Suprapubic skin (tissue), 4 donors: ENCODE measurements around the gene DOC2B. TPM values are rescaled to one million over a fixed set of nuclear protein-coding genes. Genes with fewer than 3 reads are reported as not detected.
"Not testable (repeated sequence)": the region's sequence is repeated elsewhere in the genome, so short reads cannot be mapped to it uniquely, and the experiment has no call there.

Experiments
- DNase-seq, 2 donors: peaks; one replicate each; pipeline ENCODE4 v3.0.0-alpha.2; 2019; ENCODE audit warnings: low spot score in 2 of 2
- H3K27ac ChIP-seq: fragments of 200-600 bp; sonication (generic); one replicate; pipeline ENCODE4 v1.5.1; 2019
- H3K27me3 ChIP-seq: fragments of 200-600 bp; sonication (generic); one replicate; pipeline ENCODE4 v1.5.1; 2019
- H3K36me3 ChIP-seq: fragments of 200-600 bp; sonication (generic); one replicate; pipeline ENCODE4 v1.5.1; 2019
- H3K4me1 ChIP-seq: fragments of 200-600 bp; sonication (generic); one replicate; pipeline ENCODE4 v1.5.1; 2019
- H3K4me3 ChIP-seq: fragments of 200-600 bp; sonication (generic); one replicate; pipeline ENCODE4 v1.5.1; 2019; ENCODE audit warnings: mild to moderate bottlenecking
- H3K9me3 ChIP-seq: fragments of 200-600 bp; sonication (generic); one replicate; pipeline ENCODE4 v1.5.1; 2019
- EP300 ChIP-seq: sonication (generic); formaldehyde crosslinking; IDR thresholded peaks from one replicate; pipeline ENCODE4 v1.6.1; 2017; ENCODE audit warnings: antibody characterized with exemption
- POLR2A ChIP-seq, 2 donors: fragments of 450-650 bp; IDR thresholded peaks; one replicate each; pipeline ENCODE4 v1.6.1; 2017; ENCODE audit warnings: antibody characterized with exemption in 2 of 2, mild to moderate bottlenecking in 2 of 2, moderate library complexity in 2 of 2
- POLR2AphosphoS5 ChIP-seq, 3 donors: sonication (generic); formaldehyde crosslinking; IDR thresholded peaks; one replicate each; pipeline ENCODE4 v1.6.1; 2017; ENCODE audit warnings: antibody characterized with exemption in 3 of 3
- WGBS: methylation state at CpG from one replicate; pipeline ENCODE4 v1.1.5; 2018; 5-methylcytosine and 5-hydroxymethylcytosine counted together
- total RNA-seq, 4 donors: library from RNA; depleted of rRNA; stranded (reverse); fragments of >200 nt; gene quantifications; one replicate each; pipeline ENCODE4 v1.1.0, GENCODE V29; 2016
- TF ChIP-seq, protein P1 (sequence below), 2 donors: fragments of 200-600 bp in 1 of 2; fragments of 450-650 bp in 1 of 2; sonication (generic) in 1 of 2; IDR thresholded peaks; one replicate each; pipeline ENCODE4 v1.5.1; 2016 to 2019; ENCODE audit warnings: antibody characterized with exemption in 2 of 2, mild to moderate bottlenecking in 1 of 2, moderate library complexity in 1 of 2

Gene DOC2B
- total RNA-seq, 4 donors from 2014 or later = 1.8 to 19.4 (median 6.1) TPM

DNA sequence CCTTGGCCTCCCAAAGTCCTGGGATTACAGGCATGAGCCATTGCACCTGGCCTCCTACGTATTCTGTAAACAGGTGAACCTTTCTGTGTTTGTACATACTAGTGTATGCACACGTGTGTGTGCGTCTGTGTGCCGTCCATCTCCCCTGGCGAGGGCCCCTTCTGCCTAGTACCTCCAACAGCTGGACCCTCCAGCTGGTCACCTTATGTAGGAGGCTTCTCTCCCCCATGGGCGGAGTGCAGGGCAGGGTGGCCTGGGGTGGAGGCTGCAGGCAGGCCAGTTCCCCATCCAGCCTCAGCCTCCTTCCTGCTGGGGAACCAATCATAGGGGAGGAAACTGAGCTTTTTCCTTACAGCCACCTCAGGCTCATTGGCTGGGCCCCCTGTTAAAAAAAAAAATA, 24.4 kb upstream of the DOC2B start:
- DNase-seq = no peak
- Histone ChIP-seq H3K9me3 (no peaks in the 10 kb centered on the region), H3K27me3 (peaks cover 3% of the 10 kb centered on the region), H3K4me1 (peaks cover 2% of the 10 kb centered on the region), H3K36me3 (no peaks in the 10 kb centered on the region), H3K27ac (no peak overlapping the region), H3K4me3 (no peak overlapping the region)
- 77% methylated on average over 6 of the region's 6 CpGs for WGBS
- TF ChIP-seq POLR2AphosphoS5 (IDR thresholded peaks at IDR 0.05) (no peak), POLR2A (IDR thresholded peaks at IDR 0.05) (no peak), EP300 (no peak)
- TF ChIP-seq, protein P1, sequence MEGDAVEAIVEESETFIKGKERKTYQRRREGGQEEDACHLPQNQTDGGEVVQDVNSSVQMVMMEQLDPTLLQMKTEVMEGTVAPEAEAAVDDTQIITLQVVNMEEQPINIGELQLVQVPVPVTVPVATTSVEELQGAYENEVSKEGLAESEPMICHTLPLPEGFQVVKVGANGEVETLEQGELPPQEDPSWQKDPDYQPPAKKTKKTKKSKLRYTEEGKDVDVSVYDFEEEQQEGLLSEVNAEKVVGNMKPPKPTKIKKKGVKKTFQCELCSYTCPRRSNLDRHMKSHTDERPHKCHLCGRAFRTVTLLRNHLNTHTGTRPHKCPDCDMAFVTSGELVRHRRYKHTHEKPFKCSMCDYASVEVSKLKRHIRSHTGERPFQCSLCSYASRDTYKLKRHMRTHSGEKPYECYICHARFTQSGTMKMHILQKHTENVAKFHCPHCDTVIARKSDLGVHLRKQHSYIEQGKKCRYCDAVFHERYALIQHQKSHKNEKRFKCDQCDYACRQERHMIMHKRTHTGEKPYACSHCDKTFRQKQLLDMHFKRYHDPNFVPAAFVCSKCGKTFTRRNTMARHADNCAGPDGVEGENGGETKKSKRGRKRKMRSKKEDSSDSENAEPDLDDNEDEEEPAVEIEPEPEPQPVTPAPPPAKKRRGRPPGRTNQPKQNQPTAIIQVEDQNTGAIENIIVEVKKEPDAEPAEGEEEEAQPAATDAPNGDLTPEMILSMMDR (IDR thresholded peaks at IDR 0.05) = no peak

DNA sequence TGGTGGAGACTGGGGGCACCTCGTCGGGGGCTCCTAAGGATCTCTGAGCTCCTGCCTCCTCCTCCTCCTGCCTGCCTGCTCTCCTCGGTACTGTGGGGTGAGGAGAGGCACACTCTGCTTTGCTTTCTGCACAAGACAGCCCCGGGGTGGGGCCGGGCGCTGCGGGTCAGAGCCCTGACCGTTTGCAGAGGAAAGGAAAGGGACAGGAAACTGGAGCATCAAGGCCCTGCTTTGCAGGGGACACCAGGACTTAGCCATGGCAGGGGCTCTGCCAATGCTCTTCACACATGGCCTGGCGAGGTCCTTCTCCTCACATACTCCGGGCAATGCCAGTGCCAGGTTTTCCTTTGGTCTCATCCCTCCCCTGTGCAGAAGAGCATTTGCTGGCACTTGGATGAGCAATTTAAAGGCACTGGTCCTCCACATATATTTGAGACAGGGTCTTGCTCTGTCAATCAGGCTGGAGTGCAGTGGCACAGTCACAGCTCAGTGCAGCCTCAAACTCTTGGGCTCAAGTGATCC, 23.8 kb upstream of the DOC2B start:
- Histone ChIP-seq H3K27me3 (peaks cover 3% of the 10 kb centered on the region), H3K4me3 (no peak overlapping the region), H3K9me3 (no peaks in the 10 kb centered on the region), H3K27ac (no peak overlapping the region), H3K36me3 (no peaks in the 10 kb centered on the region), H3K4me1 (peaks cover 2% of the 10 kb centered on the region)
- no peak for DNase-seq
- 19% methylated on average over 6 of the region's 10 CpGs for WGBS
- no peak for TF ChIP-seq POLR2AphosphoS5 (IDR thresholded peaks at IDR 0.05)
- TF ChIP-seq EP300 = no peak
- TF ChIP-seq POLR2A (IDR thresholded peaks at IDR 0.05) = no peak
- TF ChIP-seq, protein P1 (IDR thresholded peaks at IDR 0.05) = no peak

DNA sequence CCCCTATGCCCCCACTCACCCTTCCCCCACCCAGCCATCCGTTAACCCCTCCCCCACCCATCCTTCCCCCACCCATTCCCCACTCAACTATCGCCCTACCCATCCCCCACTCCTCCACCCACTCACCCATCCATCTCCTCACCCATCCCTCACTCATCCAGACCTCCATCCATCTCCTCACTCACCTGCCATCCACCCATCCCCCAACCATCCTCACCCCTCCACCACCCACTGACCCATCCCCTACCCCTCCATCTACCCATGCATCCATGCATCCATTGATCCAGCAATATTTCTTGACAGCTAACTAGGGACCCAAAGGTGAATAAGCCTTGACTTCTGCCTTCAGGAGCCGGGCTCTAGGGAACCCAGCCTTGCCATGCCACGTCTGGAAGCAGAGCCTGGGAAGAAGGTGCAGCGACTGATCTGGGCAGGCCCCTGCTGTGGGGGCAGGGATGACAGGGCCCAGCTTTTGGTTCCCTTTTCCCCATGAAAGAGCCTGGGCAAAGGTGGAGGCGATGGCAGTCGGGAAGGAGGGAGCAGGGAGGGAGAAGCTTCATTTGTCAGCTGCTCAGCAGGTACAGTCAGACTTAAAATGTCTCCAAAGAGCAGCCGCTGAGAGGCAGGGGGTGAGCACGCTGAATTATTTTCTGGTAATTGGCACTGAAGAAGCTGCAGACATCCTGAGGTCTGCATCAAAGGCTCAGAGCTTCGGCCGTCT, 23.1 kb upstream of the DOC2B start:
- TF ChIP-seq, protein P1 (IDR thresholded peaks at IDR 0.05) = no peak
- TF ChIP-seq EP300 (no peak), POLR2A (IDR thresholded peaks at IDR 0.05) (no peak), POLR2AphosphoS5 (IDR thresholded peaks at IDR 0.05) (no peak)
- H3K27me3 ChIP-seq = peaks cover 7% of the 10 kb centered on the region
- no peaks in the 10 kb centered on the region for H3K36me3 ChIP-seq
- no peak overlapping the region for H3K27ac ChIP-seq
- no peak overlapping the region for H3K4me3 ChIP-seq
- peaks cover 2% of the 10 kb centered on the region for H3K4me1 ChIP-seq
- 45% methylated on average over 11 of the region's 11 CpGs for WGBS
- no peak for DNase-seq
- H3K9me3 ChIP-seq = no peaks in the 10 kb centered on the region

DNA sequence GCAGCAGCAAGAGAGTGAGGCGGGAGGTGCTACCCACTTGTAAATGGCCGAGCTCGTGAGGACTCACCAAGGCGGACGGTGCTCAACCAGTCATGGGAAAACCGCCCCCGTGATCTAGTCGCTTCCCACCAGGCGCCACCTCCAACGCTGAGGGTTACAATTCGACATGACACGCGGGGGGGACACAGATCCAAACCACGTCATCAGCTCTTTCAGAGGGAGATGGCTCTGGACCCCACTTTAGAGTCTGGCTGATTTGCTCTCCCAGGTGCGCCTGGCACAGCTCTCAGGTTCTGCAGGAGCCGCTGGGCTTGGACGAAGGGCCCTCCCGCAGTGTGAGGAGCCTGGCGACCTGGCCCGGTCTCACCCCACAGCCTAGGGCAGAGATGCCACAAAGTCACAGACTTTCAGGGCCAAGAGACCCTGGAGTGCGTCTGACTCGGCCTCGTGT, 21.1 kb upstream of the DOC2B start:
- H3K27ac ChIP-seq = no peak overlapping the region
- H3K4me1 ChIP-seq = peaks cover 2% of the 10 kb centered on the region
- TF ChIP-seq, protein P1 (IDR thresholded peaks at IDR 0.05) = no peak
- TF ChIP-seq EP300 = no peak
- no peak for TF ChIP-seq POLR2A (IDR thresholded peaks at IDR 0.05)
- 94% methylated on average over 5 of the region's 23 CpGs for WGBS
- H3K27me3 ChIP-seq = peaks cover 16% of the 10 kb centered on the region
- H3K4me3 ChIP-seq = no peak overlapping the region
- no peak for DNase-seq
- no peaks in the 10 kb centered on the region for H3K9me3 ChIP-seq
- no peaks in the 10 kb centered on the region for H3K36me3 ChIP-seq

DNA sequence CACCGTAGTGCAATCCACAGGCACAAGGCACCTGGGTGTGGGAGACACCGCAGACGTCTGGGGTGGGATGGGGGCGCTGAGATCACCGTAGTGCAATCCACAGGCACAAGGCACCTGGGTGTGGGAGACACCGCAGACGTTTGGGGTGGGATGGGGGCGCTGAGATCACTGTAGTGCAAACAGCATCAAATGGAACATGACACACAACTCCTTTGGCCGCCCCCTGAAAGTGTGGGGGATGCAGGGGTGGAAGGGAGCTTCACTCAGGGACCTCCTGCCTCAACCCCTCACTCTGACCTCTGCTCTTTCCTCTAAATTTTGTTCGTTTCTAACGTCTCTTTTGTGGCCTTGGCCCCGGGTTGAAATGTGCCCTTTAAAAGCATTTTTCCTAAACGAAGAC, 20.3 kb upstream of the DOC2B start:
- peaks cover 21% of the 10 kb centered on the region for H3K27me3 ChIP-seq
- 72% methylated on average over 4 of the region's 13 CpGs for WGBS
- not testable (repeated sequence) for H3K9me3 ChIP-seq

DNA sequence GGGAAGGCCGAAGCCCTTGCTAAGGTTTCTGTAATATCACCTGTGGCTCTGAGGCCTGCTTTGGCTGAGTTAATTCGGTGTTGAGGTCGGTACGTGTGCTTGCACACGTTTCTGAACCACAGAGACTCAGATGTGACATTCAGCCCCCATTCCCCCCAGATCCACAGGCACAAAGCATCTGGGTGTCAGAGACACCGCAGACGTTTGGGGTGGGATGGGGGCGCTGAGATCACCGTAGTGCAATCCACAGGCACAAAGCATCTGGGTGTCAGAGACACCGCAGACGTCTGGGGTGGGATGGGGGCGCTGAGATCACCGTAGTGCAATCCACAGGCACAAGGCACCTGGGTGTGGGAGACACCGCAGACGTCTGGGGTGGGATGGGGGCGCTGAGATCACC, 19.8 kb upstream of the DOC2B start:
- peaks cover 24% of the 10 kb centered on the region for H3K27me3 ChIP-seq
- not testable (repeated sequence) for H3K9me3 ChIP-seq, H3K4me3 ChIP-seq, H3K27ac ChIP-seq, DNase-seq, H3K4me1 ChIP-seq, H3K36me3 ChIP-seq
- 89% methylated on average over 3 of the region's 16 CpGs for WGBS

More for the DNA sequence above, 20.3 kb upstream of the DOC2B start:
- H3K4me3 ChIP-seq, DNase-seq, H3K4me1 ChIP-seq, H3K36me3 ChIP-seq, H3K27ac ChIP-seq: not testable (repeated sequence)
